Gastrocnemius medialis (tissue), 4 donors: ENCODE measurements around the gene USP6NL.

ENCODE experiments used
- CTCF ChIP-seq, 5 experiments: fragments of 450-650 bp in 3 of 5; fragments of 200-600 bp in 2 of 5; sonication (generic) in 2 of 5; IDR thresholded peaks in 4 of 5; conservative IDR thresholded peaks in 1 of 5; 1 replicate in 4 of 5; 2 replicates in 1 of 5; pipeline ENCODE4 v1.5.1; 2016 to 2019; ENCODE audit warnings: antibody characterized with exemption in 5 of 5, mild to moderate bottlenecking in 3 of 5, moderate library complexity in 3 of 5
- POLR2A ChIP-seq, 2 donors: fragments of 450-650 bp; IDR thresholded peaks; one replicate each; pipeline ENCODE4 v1.6.1; 2017; ENCODE audit warnings: antibody characterized with exemption in 2 of 2, mild to moderate bottlenecking in 2 of 2, moderate library complexity in 2 of 2

- TF ChIP-seq POLR2A (IDR thresholded peaks at IDR 0.05) (no peak), CTCF (IDR thresholded peaks at IDR 0.05 in 4 of 5, conservative IDR thresholded peaks at IDR 0.05 in 1 of 5) (no peak)
Observed at GRCh38 chr10:11631291-11631690, 19.8 kb upstream of the USP6NL start.
